SU-DHL-6 (cell line): Measurements from ENCODE around the gene MICALL1.

Experiments
- H2AFZ ChIP-seq: fragments of 200-600 bp; sonication (generic); 2 replicates; pipeline ENCODE4 v1.6.1; 2014; ENCODE audit warnings: low read depth, mild to moderate bottlenecking, moderate library complexity, mixed read lengths, antibody characterized with exemption, low read length; ENCODE audit not compliant: severe bottlenecking
- H3F3A ChIP-seq: fragments of 200-600 bp; shearing (Covaris generic); 2 replicates; pipeline ENCODE4 v1.6.0; 2016; ENCODE audit warnings: antibody characterized with exemption, mild to moderate bottlenecking; ENCODE audit not compliant: insufficient read depth
- H3K27ac ChIP-seq: fragments of 200-600 bp; sonication (generic); 2 replicates; pipeline ENCODE4 v1.5.1; 2016; ENCODE audit warnings: low read depth, mild to moderate bottlenecking, low read length, moderate library complexity, mixed read lengths
- H3K27me3 ChIP-seq: fragments of 200-600 bp; sonication (generic), shearing (Covaris generic); 2 replicates; pipeline ENCODE4 v1.6.0; 2014; ENCODE audit warnings: mild to moderate bottlenecking, low read length
- H3K36me3 ChIP-seq: fragments of 200-600 bp; sonication (generic); 2 replicates; pipeline ENCODE4 v1.6.1; 2014; ENCODE audit warnings: mild to moderate bottlenecking, low read length, mixed read lengths
- H3K4me2 ChIP-seq: fragments of 300-600, 200-600 bp; shearing (Covaris generic), sonication (generic); 2 replicates; pipeline ENCODE4 v1.6.0; 2014; ENCODE audit warnings: low read length, low read depth, mild to moderate bottlenecking; ENCODE audit not compliant: poor library complexity, severe bottlenecking
- H3K4me3 ChIP-seq: fragments of 200-600 bp; sonication (generic); 2 replicates; pipeline ENCODE4 v1.5.1; 2014; ENCODE audit warnings: antibody characterized with exemption, low read length, mild to moderate bottlenecking, mixed read lengths; ENCODE audit not compliant: insufficient read depth, poor library complexity, severe bottlenecking
- H3K79me2 ChIP-seq: fragments of 200-600 bp; sonication (generic); 2 replicates; pipeline ENCODE4 v1.6.1; 2014; ENCODE audit warnings: mild to moderate bottlenecking, low read length, moderate library complexity; ENCODE audit not compliant: insufficient read depth
- H3K9ac ChIP-seq: fragments of 200-600 bp; sonication (generic); 2 replicates; pipeline ENCODE4 v1.7.0; 2014; ENCODE audit warnings: mild to moderate bottlenecking, low read length
- H3K9me2 ChIP-seq: fragments of 200-600 bp; sonication (generic); replicated peaks from 2 replicates; pipeline ENCODE4 v1.6.1; 2014; ENCODE audit warnings: low read length; ENCODE audit not compliant: insufficient read depth
- H3K9me3 ChIP-seq: fragments of 200-600 bp; sonication (generic); 2 replicates; pipeline ENCODE4 v1.6.1; 2014; ENCODE audit warnings: low read length, mixed read lengths; ENCODE audit not compliant: insufficient read depth
- H4K20me1 ChIP-seq: fragments of 200-600 bp; sonication (generic); 2 replicates; pipeline ENCODE4 v1.6.1; 2014; ENCODE audit warnings: low read depth, mild to moderate bottlenecking, antibody characterized with exemption, low read length, moderate library complexity, mixed read lengths
- CTCF ChIP-seq: fragments of 200-600 bp; sonication (generic); IDR thresholded peaks from one replicate; pipeline ENCODE4 v1.5.1; 2017; ENCODE audit warnings: antibody characterized with exemption, mild to moderate bottlenecking, low read length, moderate library complexity; ENCODE audit not compliant: insufficient read depth, poor library complexity, severe bottlenecking
- EZH2phosphoT487 ChIP-seq: fragments of 200-600 bp; sonication (generic), shearing (Covaris generic); conservative IDR thresholded peaks from 2 replicates; pipeline ENCODE4 v1.6.1; 2018; ENCODE audit warnings: mild to moderate bottlenecking, antibody characterized with exemption, low read length, moderate library complexity, mixed read lengths

Gene MICALL1

GRCh38 chr22:37991731-37992442, 85.8 kb downstream of the MICALL1 start:
- Histone ChIP-seq H3K9me2 (no peaks in the 10 kb centered on the region), H3K4me3 (no peak overlapping the region), H2AFZ (no peak overlapping the region), H3K9me3 (no peaks in the 10 kb centered on the region), H3K27me3 (no peaks in the 10 kb centered on the region), H3K79me2 (no peaks in the 10 kb centered on the region), H3K4me2 (no peak overlapping the region), H4K20me1 (no peaks in the 10 kb centered on the region), H3K36me3 (no peaks in the 10 kb centered on the region), H3K9ac (no peak overlapping the region), H3F3A (no peaks in the 10 kb centered on the region), H3K27ac (no peak overlapping the region)
- TF ChIP-seq CTCF: no peak
- no peak for TF ChIP-seq EZH2phosphoT487
